Body of pancreas (tissue), 4 donors: ENCODE data around the gene CALML3.

Experiments
- POLR2A ChIP-seq, 3 donors: fragments of 450-650 bp; IDR thresholded peaks; one replicate each; pipeline ENCODE4 v1.6.1; 2016; ENCODE audit warnings: antibody characterized with exemption in 3 of 3, mild to moderate bottlenecking in 2 of 3
- TF ChIP-seq, protein P1 (sequence below), 7 experiments: fragments of 450-650 bp in 4 of 7; fragments of 200-600 bp in 3 of 7; sonication (generic) in 3 of 7; IDR thresholded peaks; one replicate each; pipeline ENCODE4 v1.5.1; 2016 to 2019; ENCODE audit warnings: antibody characterized with exemption in 7 of 7

DNA sequence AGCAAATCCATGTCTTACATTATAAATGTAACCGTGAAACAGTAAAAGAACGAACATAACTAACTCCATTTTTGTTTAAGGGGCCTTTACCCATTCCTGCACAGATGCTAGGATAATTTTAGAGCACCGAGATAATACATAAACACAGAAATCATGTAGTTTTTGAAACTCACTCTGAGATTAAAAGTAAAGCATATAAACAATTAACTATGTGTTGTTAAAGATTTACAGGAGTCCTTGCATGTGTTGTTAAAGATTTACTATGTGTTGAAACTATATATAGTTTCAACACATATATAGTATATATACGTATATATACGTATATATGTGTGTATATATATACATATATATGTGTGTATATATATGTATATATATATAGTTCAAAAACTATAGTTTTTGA lies 7.2 kb upstream of the CALML3 start:
- TF ChIP-seq, protein P1, sequence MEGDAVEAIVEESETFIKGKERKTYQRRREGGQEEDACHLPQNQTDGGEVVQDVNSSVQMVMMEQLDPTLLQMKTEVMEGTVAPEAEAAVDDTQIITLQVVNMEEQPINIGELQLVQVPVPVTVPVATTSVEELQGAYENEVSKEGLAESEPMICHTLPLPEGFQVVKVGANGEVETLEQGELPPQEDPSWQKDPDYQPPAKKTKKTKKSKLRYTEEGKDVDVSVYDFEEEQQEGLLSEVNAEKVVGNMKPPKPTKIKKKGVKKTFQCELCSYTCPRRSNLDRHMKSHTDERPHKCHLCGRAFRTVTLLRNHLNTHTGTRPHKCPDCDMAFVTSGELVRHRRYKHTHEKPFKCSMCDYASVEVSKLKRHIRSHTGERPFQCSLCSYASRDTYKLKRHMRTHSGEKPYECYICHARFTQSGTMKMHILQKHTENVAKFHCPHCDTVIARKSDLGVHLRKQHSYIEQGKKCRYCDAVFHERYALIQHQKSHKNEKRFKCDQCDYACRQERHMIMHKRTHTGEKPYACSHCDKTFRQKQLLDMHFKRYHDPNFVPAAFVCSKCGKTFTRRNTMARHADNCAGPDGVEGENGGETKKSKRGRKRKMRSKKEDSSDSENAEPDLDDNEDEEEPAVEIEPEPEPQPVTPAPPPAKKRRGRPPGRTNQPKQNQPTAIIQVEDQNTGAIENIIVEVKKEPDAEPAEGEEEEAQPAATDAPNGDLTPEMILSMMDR (IDR thresholded peaks at IDR 0.05) = no peak
- no peak for TF ChIP-seq POLR2A (IDR thresholded peaks at IDR 0.05)
